Stimulated activated naive CD8-positive, alpha-beta T cell treated with anti-CD3 and anti-CD28 coated beads, Interleukin-15, Interleukin-2, amounts not matched to agents 100 U/mL and 50 U/mL, for 24 hours (primary cell): Measurements from ENCODE around the gene SH3D21.

Experiments
- ATAC-seq: fragments of 150-1000 bp; cut with Tn5 transposase; one replicate; pipeline ENCODE4 v1.10.0; 2021
- DNase-seq: peaks from one replicate; pipeline ENCODE4 v3.0.0; 2021

SH3D21 gene

GRCh38 chr1:36330940-36331339 is 24.8 kb downstream of the SH3D21 start:
- ATAC-seq, result no peak
- no peak for DNase-seq

- DNase-seq, result no peak
- ATAC-seq, result no peak
These were observed 31.7 kb downstream of the SH3D21 start for GRCh38 chr1:36337830-36338229.

- ATAC-seq, result no peak
- no peak for DNase-seq
These were observed 33.0 kb downstream of the SH3D21 start for GRCh38 chr1:36339215-36339614.

- ATAC-seq (no peak), DNase-seq (no peak)
These were observed 33.4 kb downstream of the SH3D21 start for GRCh38 chr1:36339615-36340014.

- DNase-seq (no peak), ATAC-seq (no peak)
These were observed 35.6 kb downstream of the SH3D21 start for GRCh38 chr1:36341626-36342320.

GRCh38 chr1:36342426-36343185 is 36.4 kb downstream of the SH3D21 start:
- ATAC-seq (peak; percentile 60), DNase-seq (peak; percentile 65)

GRCh38 chr1:36343651-36344394 is 37.7 kb downstream of the SH3D21 start:
- ATAC-seq (no peak), DNase-seq (no peak)

GRCh38 chr1:36344395-36344680 is 38.2 kb downstream of the SH3D21 start:
- no peak for ATAC-seq

GRCh38 chr1:36345353-36345752 is 39.2 kb downstream of the SH3D21 start:
- ATAC-seq (no peak), DNase-seq (no peak)

More at GRCh38 chr1:36344395-36344680, 38.2 kb downstream of the SH3D21 start:
- DNase-seq, result no peak

- ATAC-seq, result no peak
- no peak for DNase-seq
These were observed 40.7 kb downstream of the SH3D21 start for GRCh38 chr1:36346741-36347370.

- no peak for DNase-seq
- peak; percentile 37 for ATAC-seq
These were observed 43.1 kb downstream of the SH3D21 start for GRCh38 chr1:36349241-36349671.

GRCh38 chr1:36349839-36350238 is 43.7 kb downstream of the SH3D21 start:
- ATAC-seq (no peak), DNase-seq (no peak)

- DNase-seq (peak; percentile 55), ATAC-seq (peak; percentile 83)
These were observed 44.6 kb downstream of the SH3D21 start for GRCh38 chr1:36350659-36351226.

- DNase-seq, result no peak
- ATAC-seq, result no peak
These were observed 45.2 kb downstream of the SH3D21 start for GRCh38 chr1:36351227-36351977.

GRCh38 chr1:36352125-36352909 is 46.1 kb downstream of the SH3D21 start:
- no peak for ATAC-seq

GRCh38 chr1:36352910-36353878 is 47.0 kb downstream of the SH3D21 start:
- no peak for ATAC-seq
- DNase-seq, result no peak

More at GRCh38 chr1:36352125-36352909, 46.1 kb downstream of the SH3D21 start:
- no peak for DNase-seq

- no peak for ATAC-seq
- no peak for DNase-seq
These were observed 48.3 kb downstream of the SH3D21 start for GRCh38 chr1:36354486-36354885.

- DNase-seq (no peak), ATAC-seq (no peak)
These were observed 49.6 kb downstream of the SH3D21 start for GRCh38 chr1:36355811-36356210.

GRCh38 chr1:36358514-36359084 is 52.4 kb downstream of the SH3D21 start:
- ATAC-seq, result no peak
- no peak for DNase-seq
